DND-41 (cell line): ENCODE data around the gene FRG2.
"Not testable (repeated sequence)": the region's sequence is repeated elsewhere in the genome, so short reads cannot be mapped to it uniquely, and the experiment has no call there.

Experiments
- ATAC-seq: fragments of 200-7000 bp; cut with Tn5 transposase; 3 replicates; pipeline ENCODE4 v1.9.1; 2021; ENCODE audit warnings: low read depth; ENCODE audit not compliant: insufficient read depth
- DNase-seq: peaks from one replicate; pipeline ENCODE4 v3.0.0-alpha.2; 2020
- H2AFZ ChIP-seq: 2 replicates; pipeline ENCODE4 v1.6.0; 2012; ENCODE audit warnings: low read depth, low read length
- H3K27ac ChIP-seq: 2 replicates; pipeline ENCODE4 v1.5.1; 2012; ENCODE audit warnings: low read length, inconsistent platforms
- H3K27me3 ChIP-seq: fragments of 200-600 bp; sonication (generic); 2 replicates; pipeline ENCODE4 v1.6.0; 2012; ENCODE audit warnings: low read length, mild to moderate bottlenecking, inconsistent platforms; ENCODE audit not compliant: insufficient read depth, poor library complexity
- H3K36me3 ChIP-seq: 2 replicates; pipeline ENCODE4 v1.5.1; 2012; ENCODE audit warnings: low read length, inconsistent platforms; ENCODE audit not compliant: insufficient read depth
- H3K4me1 ChIP-seq: 2 replicates; pipeline ENCODE4 v1.5.1; 2012; ENCODE audit warnings: mild to moderate bottlenecking, low read length; ENCODE audit not compliant: insufficient read depth
- H3K4me2 ChIP-seq: 2 replicates; pipeline ENCODE4 v1.6.0; 2012; ENCODE audit warnings: mild to moderate bottlenecking, moderate library complexity, low read length, inconsistent platforms; ENCODE audit not compliant: insufficient read depth
- H3K4me3 ChIP-seq, 2 experiments: fragments of 200-600 bp in 1 of 2; shearing (Covaris generic) in 1 of 2; 2 replicates each; pipeline ENCODE4 v1.5.1; 2012 to 2016; ENCODE audit warnings: inconsistent platforms in 2 of 2, low read length in 2 of 2, mild to moderate bottlenecking in 2 of 2, low read depth in 1 of 2, moderate library complexity in 1 of 2
- H3K79me2 ChIP-seq: 2 replicates; pipeline ENCODE4 v1.6.0; 2012; ENCODE audit warnings: low read length, inconsistent platforms; ENCODE audit not compliant: insufficient read depth
- H3K9ac ChIP-seq: 2 replicates; pipeline ENCODE4 v1.6.0; 2012; ENCODE audit warnings: low read depth, mild to moderate bottlenecking, inconsistent platforms, low read length, moderate library complexity
- H3K9me3 ChIP-seq: 2 replicates; pipeline ENCODE4 v1.5.1; 2012; ENCODE audit warnings: low read length, moderate library complexity, mild to moderate bottlenecking, inconsistent platforms; ENCODE audit not compliant: insufficient read depth, severe bottlenecking
- H4K20me1 ChIP-seq: 2 replicates; pipeline ENCODE4 v1.6.0; 2012; ENCODE audit warnings: low read length; ENCODE audit not compliant: insufficient read depth
- CTCF ChIP-seq: IDR thresholded peaks from 2 replicates; pipeline ENCODE4 v1.5.1; 2012; ENCODE audit warnings: borderline replicate concordance, low read length, moderate library complexity, mild to moderate bottlenecking; ENCODE audit not compliant: poor library complexity, severe bottlenecking; ENCODE audit errors: extremely low read depth
- EZH2 ChIP-seq: IDR thresholded peaks from 3 replicates; pipeline ENCODE4 v1.6.1; 2012; ENCODE audit warnings: borderline replicate concordance, low read depth, mild to moderate bottlenecking, moderate library complexity, low read length, inconsistent platforms; ENCODE audit not compliant: severe bottlenecking

FRG2 gene

GRCh38 chr4:190037704-190038388, 10.8 kb upstream of the FRG2 start:
- H3K9ac ChIP-seq, H3K4me1 ChIP-seq, H3K4me3 ChIP-seq, H3K36me3 ChIP-seq, H3K9me3 ChIP-seq, H3K79me2 ChIP-seq, H3K27ac ChIP-seq, H3K4me2 ChIP-seq, H4K20me1 ChIP-seq, H3K27me3 ChIP-seq, H2AFZ ChIP-seq: not testable (repeated sequence)
- TF ChIP-seq CTCF, result peak; percentile 8
- ATAC-seq (peak; percentile 84), DNase-seq (peak; percentile 52)

GRCh38 chr4:190031264-190031663, 4.2 kb upstream of the FRG2 start:
- ATAC-seq, H3K9me3 ChIP-seq, H4K20me1 ChIP-seq, H2AFZ ChIP-seq, H3K4me1 ChIP-seq, H3K4me3 ChIP-seq, H3K27me3 ChIP-seq, H3K79me2 ChIP-seq, H3K36me3 ChIP-seq, H3K4me2 ChIP-seq, DNase-seq, H3K27ac ChIP-seq, H3K9ac ChIP-seq: not testable (repeated sequence)

GRCh38 chr4:190022614-190023281, 4.3 kb downstream of the FRG2 start:
- DNase-seq, H3K27me3 ChIP-seq, H3K27ac ChIP-seq, H3K4me1 ChIP-seq, H3K79me2 ChIP-seq, H3K4me2 ChIP-seq, H4K20me1 ChIP-seq, H3K9me3 ChIP-seq, H3K36me3 ChIP-seq, H3K4me3 ChIP-seq, ATAC-seq, H3K9ac ChIP-seq, H2AFZ ChIP-seq: not testable (repeated sequence)

DNA sequence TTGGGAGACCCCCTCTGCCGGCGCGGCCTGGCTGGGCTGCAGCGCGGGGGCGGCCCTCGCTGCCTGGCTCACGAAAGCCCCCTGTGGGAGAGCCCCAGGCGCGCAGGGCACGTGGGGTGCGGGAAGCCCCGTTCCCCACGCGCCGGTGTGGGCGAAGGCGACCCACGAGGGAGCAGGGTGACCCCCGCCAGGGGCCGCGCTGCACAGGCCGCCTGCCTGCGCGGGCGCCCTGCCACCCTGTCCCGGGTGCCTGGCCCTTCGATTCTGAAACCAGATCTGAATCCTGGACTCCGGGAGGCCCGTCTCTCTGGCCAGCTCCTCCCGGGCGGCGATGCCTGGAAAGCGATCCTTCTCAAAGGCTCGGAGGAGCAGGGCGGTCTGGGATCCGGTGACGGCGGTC, 5.1 kb downstream of the FRG2 start:
- H3K79me2 ChIP-seq, H3K36me3 ChIP-seq, H3K9ac ChIP-seq, H3K9me3 ChIP-seq, H3K27me3 ChIP-seq, H3K4me1 ChIP-seq, H2AFZ ChIP-seq, DNase-seq, ATAC-seq, H3K4me3 ChIP-seq, H3K4me2 ChIP-seq, H3K27ac ChIP-seq, H4K20me1 ChIP-seq: not testable (repeated sequence)

- H3K27me3 ChIP-seq, result no peaks in the 10 kb centered on the region
- H3K4me1 ChIP-seq, result no peaks in the 10 kb centered on the region
- no peak for ATAC-seq
- H3K9ac ChIP-seq, result no peak overlapping the region
- no peaks in the 10 kb centered on the region for H3K79me2 ChIP-seq
- H3K4me3 ChIP-seq, result no peak overlapping the region
- no peak overlapping the region for H3K4me2 ChIP-seq
- H3K36me3 ChIP-seq, result no peaks in the 10 kb centered on the region
- H3K9me3 ChIP-seq, result peaks cover 9% of the 10 kb centered on the region
- H2AFZ ChIP-seq, result no peak overlapping the region
- H4K20me1 ChIP-seq, result no peaks in the 10 kb centered on the region
- H3K27ac ChIP-seq, result no peak overlapping the region
- no peak for DNase-seq
- no peak for TF ChIP-seq EZH2
- TF ChIP-seq CTCF, result no peak
Measured at GRCh38 chr4:190020790-190021717, 6.0 kb downstream of the FRG2 start.

DNA sequence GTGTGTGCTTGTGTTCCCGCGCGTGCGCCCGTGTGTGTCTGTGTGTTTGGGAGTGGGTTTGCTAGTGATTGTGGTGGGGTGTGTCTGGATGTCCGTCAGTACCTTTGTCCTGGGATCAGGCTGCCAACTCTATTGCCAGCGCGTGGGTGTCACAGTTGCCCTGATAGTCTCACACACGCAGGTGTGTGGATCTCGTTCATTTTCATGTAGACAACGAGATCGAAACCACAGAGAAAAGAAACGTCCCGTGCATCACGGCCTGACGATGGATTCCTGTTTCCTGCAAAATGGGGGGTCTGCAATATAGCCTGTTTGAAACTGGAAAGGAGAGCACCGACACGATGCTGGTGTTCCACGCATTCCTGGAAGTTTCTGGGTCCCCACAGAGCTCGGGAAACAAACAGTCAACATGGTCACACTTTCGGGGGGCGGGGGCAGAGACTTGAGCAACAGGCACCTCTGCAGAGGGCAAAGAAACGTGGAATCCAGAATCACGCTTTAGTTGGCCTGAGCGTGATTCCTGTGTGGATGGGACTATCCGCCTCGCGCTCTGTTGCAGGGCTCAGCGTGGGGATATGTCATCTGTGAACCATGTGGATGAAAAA, 7.1 kb downstream of the FRG2 start:
- H3K79me2 ChIP-seq, H3K4me2 ChIP-seq, H3K27me3 ChIP-seq, H3K36me3 ChIP-seq, DNase-seq, ATAC-seq, H3K9ac ChIP-seq, H4K20me1 ChIP-seq, H3K4me1 ChIP-seq, H2AFZ ChIP-seq, H3K27ac ChIP-seq, H3K4me3 ChIP-seq: not testable (repeated sequence)
- peaks cover 17% of the 10 kb centered on the region for H3K9me3 ChIP-seq
